Measurements from ENCODE around the gene MSX2. TPM values are rescaled to one million over a fixed set of nuclear protein-coding genes. Genes with fewer than 3 reads are reported as not detected.

The MSX2 gene
- total and polyA plus RNA-seq, 2 of the 8 experiments (the other 6 are each of a cell fraction or from before 2014, with no cell fraction given) = 0.24 to 0.47 TPM

DNA sequence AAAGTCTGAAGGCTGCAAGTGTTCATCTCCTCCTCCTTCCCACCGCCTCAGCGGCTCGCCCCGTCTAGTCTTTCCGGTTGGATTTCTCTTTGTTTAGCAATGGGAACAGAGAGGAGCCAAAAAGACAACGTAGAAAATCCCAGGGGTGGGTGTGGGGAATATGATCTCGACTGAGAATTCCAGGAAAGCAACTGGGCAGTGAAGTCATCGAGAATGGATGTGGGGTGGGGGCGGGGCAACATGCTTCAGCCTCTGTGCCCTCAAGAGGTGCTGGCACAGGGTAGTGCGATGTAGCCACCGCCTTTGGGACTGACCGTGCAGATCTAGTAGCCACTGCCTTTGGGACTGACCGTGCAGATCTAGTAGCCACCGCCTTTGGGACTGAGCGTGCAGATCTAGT, 12.9 kb downstream of the MSX2 start:
- Histone ChIP-seq H3K27ac (ENCODE audit: low read depth, low read length) (no peak overlapping the region), H3K14ac (ENCODE audit: insufficient read length) (no peak overlapping the region), H2BK120ac (replicated peaks; ENCODE audit: low read depth, low read length) (no peak overlapping the region), H2AFZ (ENCODE audit: low read length) (no peak overlapping the region), H3K23me2 (ENCODE audit: low read depth, low read length) (peaks cover 5% of the 10 kb centered on the region; the same call in 1 of the 2 replicates), H4K91ac (replicated peaks; ENCODE audit: insufficient read length, low read length) (no peak overlapping the region), H3K79me1 (ENCODE audit: low read depth, low read length) (no peaks in the 10 kb centered on the region), H2AK5ac (ENCODE audit: low read depth, low read length) (no peak overlapping the region), H3K18ac (ENCODE audit: extremely low read depth, low read length) (no peak overlapping the region), H4K8ac (ENCODE audit: extremely low read depth, insufficient read depth, low read length) (peak overlapping the region; percentile 29; the same call in 1 of the 2 replicates), H3K9me3 (ENCODE audit: insufficient read depth in 2 of 2, low read depth in 1 of 2, low read length in 1 of 2) (no peaks in the 10 kb centered on the region), H3K4ac (replicated peaks; ENCODE audit: insufficient read length, low read depth, low read length) (no peak overlapping the region), H3K27me3 (replicated peaks in 1 of 4; ENCODE audit: control insufficient read depth in 3 of 4, extremely low read depth in 1 of 4, insufficient read depth in 3 of 4, low read length in 3 of 4) (peaks cover 35 to 57% (median 56%) of the 10 kb centered on the region in 4 experiments), H3K79me2 (ENCODE audit: control insufficient read depth in 1 of 2, insufficient read depth in 2 of 2, low read length in 2 of 2) (no peaks in the 10 kb centered on the region), H2BK15ac (ENCODE audit: low read length) (no peak overlapping the region), H4K5ac (ENCODE audit: insufficient read length, low read depth, low read length) (no peak overlapping the region), H3K4me2 (ENCODE audit: insufficient read depth in 1 of 2, low read depth in 2 of 2, low read length in 2 of 2) (no peak overlapping the region), H3K4me1 (replicated peaks in 1 of 4; ENCODE audit: control insufficient read depth in 3 of 4, insufficient read depth in 4 of 4, low read length in 3 of 4) (peaks cover 0 to 28% (median 10%) of the 10 kb centered on the region in 4 experiments; a peak in 6 of 7 replicates), H3K36me3 (ENCODE audit: control insufficient read depth in 2 of 4, insufficient read depth in 4 of 4, low read length in 3 of 4) (no peaks in the 10 kb centered on the region), H2BK5ac (ENCODE audit: low read depth, low read length) (no peak overlapping the region), H2BK20ac (ENCODE audit: low read length) (no peak overlapping the region), H2BK12ac (ENCODE audit: low read depth, low read length) (peak overlapping the region; percentile 51; the same call in 1 of the 2 replicates), H3K9ac (replicated peaks in 1 of 4; ENCODE audit: extremely low read depth in 1 of 4, low read depth in 3 of 4, low read length in 3 of 4) (no peak overlapping the region), H4K20me1 (replicated peaks in 1 of 2; ENCODE audit: control insufficient read depth in 1 of 2, insufficient read depth in 2 of 2, low read length in 2 of 2) (peaks cover 0 to 6% of the 10 kb centered on the region in 2 experiments), H3K56ac (replicated peaks; ENCODE audit: insufficient read length, low read depth, low read length) (no peak overlapping the region), H3K4me3 (ENCODE audit: extremely low read depth in 1 of 4, insufficient read depth in 2 of 4, low read depth in 3 of 4, low read length in 4 of 4) (no peak overlapping the region), H3K23ac (ENCODE audit: insufficient read length) (no peak overlapping the region)
- ChIA-PET CTCF (ENCODE audit: partially characterized antibody) (interaction anchor here (0.8 to 3.6 kb wide), 8 partner anchors 10 to 410 kb away, joined by 3 to 37 read pairs (median 5); no protein-coding TSS in a partner anchor), POLR2A (ENCODE audit: partially characterized antibody) (interaction anchor here (1.3 kb wide), 1 partner anchor 13 kb away, joined by 3 read pairs; no protein-coding TSS in a partner anchor)
- DNase-seq (ENCODE audit: low read depth in 1 of 2, low spot score in 2 of 2) = no peak
- WGBS, 2 experiments (ENCODE audit: extremely low coverage in 1 of 2, insufficient coverage in 1 of 2, insufficient read length in 1 of 2, insufficient replicate concordance in 2 of 2, low coverage in 1 of 2, low lambda C conversion rate in 2 of 2, missing lambda C conversion rate in 1 of 2) = 57% methylated on average over 15 of the region's 15 CpGs; no CpG with 5 or more reads in 1 of the 2 experiments
- no peak for TF ChIP-seq GABPA (IDR thresholded peaks at IDR 0.05; ENCODE audit: borderline replicate concordance, insufficient read depth, low read length)
- TF ChIP-seq KDM4A (IDR thresholded peaks at IDR 0.05; ENCODE audit: low read depth, low read length, severe bottlenecking) = no peak
- TF ChIP-seq SP1 (IDR thresholded peaks at IDR 0.05; ENCODE audit: low read depth, low read length) = no peak
- no peak for TF ChIP-seq HDAC6 (IDR thresholded peaks at IDR 0.05; ENCODE audit: low read depth, low read length)
- TF ChIP-seq TAF7 (optimal IDR thresholded peaks at IDR 0.05; ENCODE audit: borderline replicate concordance, low read depth, low read length) = no peak
- no peak for TF ChIP-seq NRF1 (IDR thresholded peaks at IDR 0.05; ENCODE audit: low read depth, low read length)
- TF ChIP-seq CTBP2 (IDR thresholded peaks at IDR 0.05; ENCODE audit: borderline replicate concordance, insufficient read depth, insufficient read length, low read length) = no peak
- TF ChIP-seq RAD21 (IDR thresholded peaks at IDR 0.05 in 1 of 2, conservative IDR thresholded peaks at IDR 0.05 in 1 of 2; ENCODE audit: low read depth in 2 of 2, low read length in 2 of 2) = no peak
- TF ChIP-seq RBBP5 (IDR thresholded peaks at IDR 0.05; ENCODE audit: borderline replicate concordance, low read depth, low read length) = no peak
- no peak for TF ChIP-seq CTCF (IDR thresholded peaks at IDR 0.05; ENCODE audit: control extremely low read depth in 1 of 3, insufficient read depth in 1 of 3, low read depth in 1 of 3, low read length in 3 of 3)
- FAIRE-seq = no peak
